H1 (cell line): ENCODE measurements around the gene CBFA2T2. TPM values are rescaled to one million over a fixed set of nuclear protein-coding genes. Genes with fewer than 3 reads are reported as not detected.
A peak's percentile ranks its signal among the peaks of the same experiment; 100 is the strongest.

Experiments used
- CTCF ChIA-PET: fragments of 300-600 bp; sonication (Branson Sonifier 250); formaldehyde crosslinking; loops from one replicate; lab custom pipeline; 2021; ENCODE audit not compliant: partially characterized antibody; lab: Charles Lee
- POLR2A ChIA-PET: fragments of 300-600 bp; sonication (Branson Sonifier 250); formaldehyde crosslinking; loops from one replicate; lab custom pipeline; 2021; ENCODE audit warnings: inconsistent platforms; ENCODE audit not compliant: partially characterized antibody; lab: Charles Lee
- DNase-seq, 2 experiments: peaks; one replicate each; pipeline versions ENCODE4 v3.0.0 to v3.0.0-alpha.2; 2010 to 2022; ENCODE audit warnings: low spot score in 2 of 2, low read depth in 1 of 2, mixed read lengths in 1 of 2
- FAIRE-seq: peaks from 2 replicates; lab custom pipeline; 2011; peaks lifted over from hg19 to GRCh38; lab: Jason Lieb, UNC
- H2AFZ ChIP-seq: 2 replicates; pipeline ENCODE4 v1.8.1; 2012; ENCODE audit warnings: low read length, inconsistent platforms
- H2AK5ac ChIP-seq: 2 replicates; pipeline ENCODE4 v1.6.1; 2013; ENCODE audit warnings: low read depth, low read length
- H2BK120ac ChIP-seq: replicated peaks from 2 replicates; pipeline ENCODE3; 2013; ENCODE audit warnings: low read depth, low read length, inconsistent platforms
- H2BK12ac ChIP-seq: 2 replicates; pipeline ENCODE4 v1.6.1; 2013; ENCODE audit warnings: low read depth, low read length
- H2BK15ac ChIP-seq: 2 replicates; pipeline ENCODE4 v1.6.1; 2013; ENCODE audit warnings: low read length
- H2BK20ac ChIP-seq: 2 replicates; pipeline ENCODE4 v1.6.1; 2013; ENCODE audit warnings: low read length
- H2BK5ac ChIP-seq: 2 replicates; pipeline ENCODE4 v1.6.1; 2013; ENCODE audit warnings: low read depth, low read length
- H3K14ac ChIP-seq: 2 replicates; pipeline ENCODE4 v1.6.1; 2013; ENCODE audit warnings: inconsistent platforms; ENCODE audit not compliant: insufficient read length
- H3K18ac ChIP-seq: 2 replicates; pipeline ENCODE4 v1.6.1; 2013; ENCODE audit warnings: low read length; ENCODE audit errors: extremely low read depth
- H3K23ac ChIP-seq: 2 replicates; pipeline ENCODE4 v1.6.1; 2013; ENCODE audit warnings: inconsistent platforms; ENCODE audit not compliant: insufficient read length
- H3K23me2 ChIP-seq: 2 replicates; pipeline ENCODE4 v1.6.1; 2013; ENCODE audit warnings: low read depth, low read length
- H3K27ac ChIP-seq: 2 replicates; pipeline ENCODE4 v1.6.1; 2011; ENCODE audit warnings: low read depth, low read length, inconsistent platforms
- H3K27me3 ChIP-seq, 4 experiments: replicated peaks in 1 of 4; 1 replicate in 1 of 4; 2 replicates in 3 of 4; pipeline versions ENCODE4 v1.6.1 to v1.8.1; 2011 to 2013; ENCODE audit warnings: low read length in 3 of 4, mild to moderate bottlenecking in 3 of 4, inconsistent platforms in 2 of 4, mixed read lengths in 2 of 4, moderate library complexity in 1 of 4; ENCODE audit not compliant: control insufficient read depth in 3 of 4, insufficient read depth in 3 of 4; ENCODE audit errors: extremely low read depth in 1 of 4
- H3K36me3 ChIP-seq, 4 experiments: 2 replicates each; pipeline versions ENCODE4 v1.6.1 to v1.8.1; 2011 to 2013; ENCODE audit warnings: mild to moderate bottlenecking in 4 of 4, low read length in 3 of 4, moderate library complexity in 2 of 4, control low read depth in 1 of 4, inconsistent platforms in 1 of 4; ENCODE audit not compliant: insufficient read depth in 4 of 4, control insufficient read depth in 2 of 4
- H3K4ac ChIP-seq: replicated peaks from 2 replicates; pipeline ENCODE3; 2013; ENCODE audit warnings: low read length, low read depth, mixed read lengths, inconsistent platforms; ENCODE audit not compliant: insufficient read length
- H3K4me1 ChIP-seq, 4 experiments: replicated peaks in 1 of 4; 1 replicate in 1 of 4; 2 replicates in 3 of 4; pipeline versions ENCODE4 v1.6.1 to v1.8.1; 2011 to 2013; ENCODE audit warnings: low read length in 3 of 4, inconsistent platforms in 2 of 4, mixed read lengths in 1 of 4; ENCODE audit not compliant: insufficient read depth in 4 of 4, control insufficient read depth in 3 of 4
- H3K4me2 ChIP-seq, 2 experiments: 2 replicates each; pipeline versions ENCODE4 v1.6.1 to v1.8.1; 2011 to 2013; ENCODE audit warnings: low read depth in 2 of 2, low read length in 2 of 2, control low read depth in 1 of 2, inconsistent platforms in 1 of 2, mild to moderate bottlenecking in 1 of 2; ENCODE audit not compliant: insufficient read depth in 1 of 2
- H3K4me3 ChIP-seq, 4 experiments: fragments of 200-600, 300-600 bp in 1 of 4; sonication (generic), shearing (Covaris generic), sonication (Bioruptor Twin) in 1 of 4; 2 replicates each; pipeline versions ENCODE4 v1.5.1 to v1.8.1; 2011 to 2016; ENCODE audit warnings: low read length in 4 of 4, low read depth in 3 of 4, control low read depth in 2 of 4, inconsistent platforms in 2 of 4, mild to moderate bottlenecking in 2 of 4, mixed read lengths in 1 of 4, moderate library complexity in 1 of 4; ENCODE audit not compliant: insufficient read depth in 2 of 4; ENCODE audit errors: extremely low read depth in 1 of 4
- H3K56ac ChIP-seq: replicated peaks from 2 replicates; pipeline ENCODE3; 2013; ENCODE audit warnings: low read depth, mild to moderate bottlenecking, mixed read lengths, low read length, inconsistent platforms; ENCODE audit not compliant: insufficient read length
- H3K79me1 ChIP-seq: 2 replicates; pipeline ENCODE4 v1.6.1; 2013; ENCODE audit warnings: low read depth, low read length, control low read depth
- H3K79me2 ChIP-seq, 2 experiments: 2 replicates each; pipeline versions ENCODE4 v1.6.1 to v1.8.1; 2012 to 2013; ENCODE audit warnings: low read length in 2 of 2, mild to moderate bottlenecking in 2 of 2, inconsistent platforms in 1 of 2; ENCODE audit not compliant: insufficient read depth in 2 of 2, control insufficient read depth in 1 of 2
- H3K9ac ChIP-seq, 4 experiments: replicated peaks in 1 of 4; 1 replicate in 1 of 4; 2 replicates in 3 of 4; pipeline versions ENCODE4 v1.6.1 to v1.8.1; 2011 to 2013; ENCODE audit warnings: low read depth in 3 of 4, low read length in 3 of 4, control low read depth in 2 of 4, mild to moderate bottlenecking in 2 of 4, moderate library complexity in 2 of 4, inconsistent platforms in 1 of 4; ENCODE audit errors: extremely low read depth in 1 of 4
- H3K9me3 ChIP-seq, 2 experiments: 2 replicates each; pipeline versions ENCODE4 v1.6.1 to v1.8.1; 2012 to 2013; ENCODE audit warnings: mild to moderate bottlenecking in 2 of 2, moderate library complexity in 2 of 2, control low read depth in 1 of 2, inconsistent platforms in 1 of 2, low read depth in 1 of 2, low read length in 1 of 2, mixed read lengths in 1 of 2; ENCODE audit not compliant: insufficient read depth in 2 of 2
- H4K20me1 ChIP-seq, 2 experiments: replicated peaks in 1 of 2; 2 replicates each; pipeline versions ENCODE3 to v1.8.1; 2011 to 2013; ENCODE audit warnings: inconsistent platforms in 2 of 2, low read length in 2 of 2, mild to moderate bottlenecking in 1 of 2; ENCODE audit not compliant: insufficient read depth in 2 of 2, control insufficient read depth in 1 of 2
- H4K5ac ChIP-seq: 2 replicates; pipeline ENCODE4 v1.6.1; 2013; ENCODE audit warnings: low read length, low read depth, mixed read lengths, inconsistent platforms; ENCODE audit not compliant: insufficient read length
- H4K8ac ChIP-seq: 2 replicates; pipeline ENCODE4 v1.8.0; 2013; ENCODE audit warnings: mild to moderate bottlenecking, moderate library complexity, low read length, inconsistent platforms; ENCODE audit not compliant: insufficient read depth; ENCODE audit errors: extremely low read depth
- H4K91ac ChIP-seq: replicated peaks from 2 replicates; pipeline ENCODE3; 2013; ENCODE audit warnings: low read length, mixed read lengths, inconsistent platforms; ENCODE audit not compliant: insufficient read length
- ASH2L ChIP-seq: fragments of 200-600, 300-600 bp; sonication (generic); IDR thresholded peaks from one replicate; pipeline ENCODE4 v1.7.1; 2017; ENCODE audit warnings: low read length
- HDAC2 ChIP-seq, 2 experiments: fragments of 300-600 bp in 1 of 2; sonication (generic) in 1 of 2; IDR thresholded peaks; 2 replicates each; pipeline ENCODE4 v1.6.1; 2011 to 2012; ENCODE audit warnings: low read depth in 2 of 2, low read length in 2 of 2, mild to moderate bottlenecking in 2 of 2, moderate library complexity in 2 of 2, borderline replicate concordance in 1 of 2, inconsistent platforms in 1 of 2
- KDM1A ChIP-seq: fragments of 200-600, 300-600 bp; sonication (generic); IDR thresholded peaks from 2 replicates; pipeline ENCODE4 v1.7.1; 2016; ENCODE audit warnings: mild to moderate bottlenecking, low read length, borderline replicate concordance
- KDM4A ChIP-seq: IDR thresholded peaks from one replicate; pipeline ENCODE4 v1.7.1; 2012; ENCODE audit warnings: low read depth, mild to moderate bottlenecking, moderate library complexity, low read length, inconsistent platforms; ENCODE audit not compliant: severe bottlenecking
- MAFK ChIP-seq: IDR thresholded peaks from 2 replicates; pipeline ENCODE4 v1.6.1; 2012; ENCODE audit warnings: low read depth, mild to moderate bottlenecking, improper control_type of control experiment, low read length
- POLR2AphosphoS5 ChIP-seq: IDR thresholded peaks from 2 replicates; pipeline ENCODE4 v1.6.1; 2011; ENCODE audit warnings: low read depth, low read length
- SAP30 ChIP-seq: fragments of 300-600 bp; sonication (generic); IDR thresholded peaks from 2 replicates; pipeline ENCODE4 v1.7.1; 2012; ENCODE audit warnings: low read length, moderate library complexity, mild to moderate bottlenecking, inconsistent platforms; ENCODE audit not compliant: insufficient read depth, insufficient replicate concordance
- SIN3A ChIP-seq, 2 experiments: IDR thresholded peaks in 1 of 2; conservative IDR thresholded peaks in 1 of 2; 2 replicates each; pipeline ENCODE4 v1.6.1; 2011 to 2012; ENCODE audit warnings: low read length in 2 of 2, improper control_type of control experiment in 1 of 2, low read depth in 1 of 2, mild to moderate bottlenecking in 1 of 2
- TAF1 ChIP-seq: IDR thresholded peaks from 2 replicates; pipeline ENCODE4 v1.6.1; 2011; ENCODE audit warnings: mild to moderate bottlenecking, low read depth, low read length
- WGBS, 2 experiments: shearing (Covaris generic) in 1 of 2; methylation state at CpG; one replicate each; pipeline versions ENCODE4 v1.1.6 to v1.1.7; 2013 to 2015; ENCODE audit warnings: low lambda C conversion rate in 2 of 2, mixed read lengths in 2 of 2, inconsistent platforms in 1 of 2, low coverage in 1 of 2, missing lambda C conversion rate in 1 of 2; ENCODE audit not compliant: insufficient replicate concordance in 2 of 2, insufficient coverage in 1 of 2, insufficient read length in 1 of 2; ENCODE audit errors: extremely low coverage in 1 of 2, missing lambda C conversion rate in 1 of 2; 5-methylcytosine and 5-hydroxymethylcytosine counted together
- polyA plus RNA-seq, 7 experiments: library from polyadenylated mRNA; depleted of rRNA in 3 of 7; stranded (reverse) in 5 of 7; unstranded in 2 of 7; fragments of >200 nt in 5 of 7; fragments of 200-250 nt in 2 of 7; gene quantifications; 1 replicate in 5 of 7; 2 replicates in 1 of 7; 4 replicates in 1 of 7; pipeline versions ENCODE4 v1.2.1 to v1.2.3, GENCODE V29; 2011 to 2013; ENCODE audit warnings: missing spikeins in 2 of 7, mixed read lengths in 2 of 7
- total RNA-seq: library from RNA; stranded (reverse); fragmentation: NEBNext Ultra II Directional; extraction: Animal tissue kit (Norgen Biotek cat#: 25700); gene quantifications from 2 replicates; pipeline ENCODE4 v1.2.1, GENCODE V29; 2021

The CBFA2T2 gene
- total and polyA plus RNA-seq, 2 of the 8 experiments (the other 6 are each of a cell fraction or from before 2014, with no cell fraction given): 11.6 to 12.9 TPM

DNA sequence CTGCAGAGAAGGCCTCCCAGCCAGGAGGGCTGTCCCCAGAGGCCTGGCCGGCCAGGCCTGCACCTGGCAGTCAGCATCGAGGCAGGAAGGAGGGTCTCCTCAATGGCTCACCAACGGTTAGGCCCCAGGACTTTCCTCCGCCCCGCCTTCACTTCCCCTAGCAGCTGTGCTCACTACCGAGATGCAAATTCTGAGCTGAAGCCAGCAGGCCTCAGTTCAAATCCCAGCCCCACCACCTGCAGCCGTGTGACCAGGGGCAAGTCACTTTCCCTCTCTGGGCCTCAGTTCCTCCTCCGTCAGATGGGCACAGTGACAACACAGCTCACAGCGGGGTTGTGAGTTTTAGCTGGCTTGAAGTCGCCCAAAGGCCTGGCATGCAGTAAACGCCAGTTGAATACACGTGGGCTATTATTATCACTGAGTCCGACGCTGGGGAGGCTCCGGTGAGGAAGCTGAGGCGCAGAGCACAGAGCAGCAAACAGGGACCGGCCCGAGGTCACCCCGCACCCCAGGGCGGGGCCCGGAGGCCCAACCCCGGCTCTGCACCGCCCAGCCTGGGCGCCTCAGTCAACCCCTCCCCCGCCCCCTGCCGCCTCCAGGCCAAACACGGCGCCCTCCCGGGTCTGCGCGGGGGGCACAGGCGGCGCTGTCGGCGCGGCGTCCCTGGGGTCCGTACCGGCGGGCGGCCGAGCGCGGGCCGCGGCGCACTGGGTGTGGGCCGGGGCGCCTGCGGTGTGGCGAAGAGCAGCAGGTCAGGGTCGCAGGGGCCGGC, 195.6 kb downstream of the CBFA2T2 start:
- no peak overlapping the region for H2BK15ac ChIP-seq
- no peak overlapping the region for H2BK120ac ChIP-seq
- H3K18ac ChIP-seq: no peak overlapping the region; the same call in 1 of the 2 replicates
- H3K56ac ChIP-seq: peak overlapping the region; percentile 51
- no peak overlapping the region for H2AFZ ChIP-seq
- peak overlapping the region; percentile 2; the same call in 1 of the 2 replicates for H2BK12ac ChIP-seq
- ChIA-PET POLR2A (interaction anchor here (0.6 to 14.0 kb wide), 10 partner anchors 8 to 107 kb away, joined by 3 to 245 read pairs (median 6); partner anchors contain the start of genes ACTL10, C20orf144, NECAB3 and PXMP4), CTCF (interaction anchor here (0.7 to 2.7 kb wide), 8 partner anchors 10 to 93 kb away, joined by 3 to 17 read pairs (median 3); partner anchors contain the start of gene ACTL10)
- H2AK5ac ChIP-seq: peak overlapping the region; percentile 54; the same call in 1 of the 2 replicates
- H3K4ac ChIP-seq: peak overlapping the region; percentile 55
- H3K27ac ChIP-seq: peak overlapping the region; percentile 64
- H3K9ac ChIP-seq: peak overlapping the region; percentile 81 to 100 (median 86)
- peak overlapping the region; percentile 91; the same call in 1 of the 2 replicates for H4K8ac ChIP-seq
- peaks cover 9% of the 10 kb centered on the region for H3K23me2 ChIP-seq
- no peak overlapping the region for H3K23ac ChIP-seq
- peak in 1 of 2 experiments; percentile 63 for DNase-seq
- H3K4me2 ChIP-seq: peak overlapping the region; percentile 90 to 91
- H4K20me1 ChIP-seq: peaks cover 11 to 31% of the 10 kb centered on the region in 2 experiments
- FAIRE-seq: no peak
- no peak overlapping the region for H4K5ac ChIP-seq
- H3K14ac ChIP-seq: no peak overlapping the region
- H3K79me2 ChIP-seq: peaks cover 0 to 48% of the 10 kb centered on the region in 2 experiments; a peak in 3 of 4 replicates
- peak overlapping the region; percentile 10; the same call in 1 of the 2 replicates for H2BK5ac ChIP-seq
- H3K36me3 ChIP-seq: peaks cover 0 to 5% (median 0%) of the 10 kb centered on the region in 4 experiments; a peak in 1 of 8 replicates
- H4K91ac ChIP-seq: peak overlapping the region; percentile 44
- peaks cover 0 to 7% (median 2%) of the 10 kb centered on the region in 4 experiments; a peak in 4 of 7 replicates for H3K27me3 ChIP-seq
- peaks cover 4 to 25% (median 15%) of the 10 kb centered on the region in 4 experiments for H3K4me1 ChIP-seq
- H2BK20ac ChIP-seq: no peak overlapping the region
- peaks cover 19% of the 10 kb centered on the region for H3K79me1 ChIP-seq
- H3K4me3 ChIP-seq: peak overlapping the region; percentile 86 to 97 (median 94)
- WGBS, 2 experiments: 4% methylated on average over 12 of the region's 53 CpGs; no CpG with 5 or more reads in 1 of the 2 experiments
- no peaks in the 10 kb centered on the region for H3K9me3 ChIP-seq
- TF ChIP-seq SIN3A (conservative IDR thresholded peaks at IDR 0.05 in 1 of 2, IDR thresholded peaks at IDR 0.05 in 1 of 2; ENCODE audit: low read depth in 1 of 2, low read length in 2 of 2): 0 out of 4 replicates have a peak, but pooled peaks have one; percentile 9 to 25
- TF ChIP-seq SAP30: peak; percentile 78
- TF ChIP-seq TAF1: no peak; the same call in 1 of the 2 replicates
- no peak for TF ChIP-seq MAFK
- no peak for TF ChIP-seq ASH2L
- TF ChIP-seq POLR2AphosphoS5: peak; percentile 47; the same call in 1 of the 2 replicates
- TF ChIP-seq KDM1A: peak; percentile 80; the same call in 1 of the 2 replicates
- TF ChIP-seq KDM4A: peak; percentile 12
- peak in 1 of 2 experiments; percentile 80; a peak in 1 of 4 replicates for TF ChIP-seq HDAC2 (IDR thresholded peaks at IDR 0.05; ENCODE audit: borderline replicate concordance in 1 of 2, low read depth in 2 of 2, low read length in 2 of 2)
